GM19035 (cell line): ENCODE data around the gene FAM227A.
A peak's percentile ranks its signal among the peaks of the same experiment; 100 is the strongest.

Experiments
- ATAC-seq: cut with Tn5 transposase; IDR thresholded peaks from one replicate; pipeline ENCODE4 v1.9.1; 2021; ENCODE audit not compliant: unreplicated experiment

FAM227A gene

GRCh38 chr22:38656256-38657044, at the start of gene FAM227A, which contains the start of gene CBY1:
Gene FAM227A (minus strand): TSS chr22:38656392. CDS start chr22:38650168, 6,224 bp downstream.
Gene CBY1 (plus strand): TSS chr22:38656638. CDS start chr22:38668055, 11,417 bp downstream.
- peak; percentile 69 for ATAC-seq

DNA sequence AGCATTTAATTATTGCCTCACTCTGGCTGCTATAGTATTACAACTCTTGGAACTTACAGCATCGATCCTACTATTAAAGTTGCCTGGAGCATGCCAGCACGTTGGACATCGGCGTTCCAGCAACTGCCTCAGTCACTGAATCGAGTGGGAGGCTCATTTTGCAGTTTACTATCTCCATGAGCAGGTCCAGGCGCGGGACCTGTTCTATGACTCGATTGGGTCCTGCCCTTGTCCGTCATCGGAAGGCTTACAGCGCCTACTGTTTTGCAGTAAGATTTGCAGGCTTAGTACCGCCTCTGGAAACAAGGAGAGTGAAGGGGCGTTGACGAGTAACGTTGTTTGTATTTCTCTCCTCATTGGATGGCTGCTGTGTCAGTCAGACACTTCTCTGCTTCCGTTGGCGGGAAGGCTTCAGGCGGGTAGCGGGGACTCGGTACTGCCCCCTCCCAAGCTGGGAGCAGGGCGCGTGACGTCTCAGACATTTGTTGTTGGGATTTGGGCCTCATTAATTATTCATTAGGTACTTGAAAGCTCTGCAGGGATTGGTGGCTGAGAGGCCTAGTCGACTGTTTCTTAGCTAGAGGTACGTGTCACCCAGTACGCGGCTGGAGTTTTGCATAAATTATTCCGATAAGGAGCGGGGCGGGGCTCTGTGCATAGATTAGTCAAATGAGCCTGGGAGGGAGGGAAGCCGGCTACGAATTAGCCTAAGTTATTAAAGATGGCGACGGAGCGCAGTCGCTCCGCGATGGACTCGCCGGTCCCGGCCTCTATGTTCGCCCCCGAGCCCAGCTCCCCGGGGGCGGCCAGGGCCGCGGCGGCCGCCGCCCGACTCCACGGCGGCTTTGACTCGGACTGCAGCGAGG, 49.3 kb upstream of the FAM227A start, which contains the start of gene GTPBP1:
TSS of gene GTPBP1 (plus strand) at position 710 of the 866 bp plus-strand sequence. CDS start at position 722, 12 bp downstream.
- ATAC-seq: peak; percentile 70

DNA sequence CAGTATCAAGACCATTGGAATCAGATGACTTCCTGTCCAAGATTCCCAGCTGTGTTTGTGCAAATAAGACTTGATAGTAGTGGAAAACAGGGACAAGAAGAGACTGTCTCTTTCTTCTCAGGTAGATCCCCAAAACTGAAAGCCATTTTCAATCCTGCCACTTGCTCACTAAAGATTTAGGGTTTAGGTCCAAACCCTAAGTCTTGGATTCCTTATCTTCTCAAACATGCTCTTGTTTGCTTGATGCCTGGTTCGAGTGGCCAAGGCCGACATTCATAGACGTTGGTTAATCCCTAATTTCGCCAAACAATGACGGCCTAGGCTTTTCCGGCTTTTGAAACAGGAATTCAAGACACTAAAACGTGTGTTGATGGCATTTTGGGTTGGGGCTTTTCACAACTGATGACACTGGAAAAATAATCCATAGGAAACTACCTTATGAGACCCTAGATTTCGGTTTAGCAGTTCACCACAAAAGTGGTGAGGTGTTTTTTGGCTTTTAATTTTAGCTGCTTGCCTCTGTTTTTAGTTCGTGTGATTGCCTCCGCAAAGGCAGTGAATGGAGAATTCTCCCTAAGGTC, 48.6 kb upstream of the FAM227A start:
- no peak for ATAC-seq

DNA sequence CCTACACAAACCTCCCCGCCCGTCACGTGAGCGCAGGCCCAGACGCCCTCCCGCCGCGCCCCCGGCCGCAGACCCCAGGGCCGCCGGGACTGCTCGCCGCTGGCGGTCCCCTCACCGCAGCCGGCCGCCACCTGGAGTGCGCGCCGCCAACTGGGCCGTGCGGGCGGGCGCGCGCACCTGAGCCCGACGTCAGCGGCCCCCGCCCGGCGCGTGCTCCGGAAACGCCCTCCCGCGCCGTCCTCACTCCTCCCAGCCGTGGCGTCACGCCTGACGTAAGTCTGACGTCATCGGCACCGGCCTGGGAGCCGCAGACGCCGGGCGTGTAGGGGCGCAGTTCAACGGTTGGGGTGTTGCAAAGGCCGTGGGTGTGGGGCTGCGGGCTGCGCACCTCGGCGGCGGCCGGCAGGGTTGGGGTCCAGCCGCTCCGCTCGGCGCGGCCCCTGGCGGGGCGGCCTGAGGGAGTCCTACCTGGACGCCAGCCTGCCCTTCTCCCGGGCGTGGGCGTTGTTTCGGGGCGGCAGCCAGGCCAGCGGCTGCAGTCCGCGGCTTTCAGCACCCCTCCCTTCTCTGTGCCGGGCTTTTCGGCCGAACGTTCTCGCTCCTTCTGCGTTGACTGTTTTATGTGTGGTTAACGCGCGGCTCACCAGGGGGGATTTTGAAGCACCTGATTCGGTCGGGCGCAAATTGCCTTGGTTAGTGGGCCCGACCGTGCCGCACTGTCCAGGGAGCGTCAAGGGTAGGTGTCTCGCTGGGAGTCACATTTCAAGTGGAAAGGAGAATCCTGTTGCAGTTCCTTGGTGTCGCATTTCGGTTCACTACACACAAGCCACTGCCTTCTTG, 44.8 kb upstream of the FAM227A start, which contains the start of gene JOSD1:
TSS of gene JOSD1 (minus strand) at position 155 of the 840 bp plus-strand sequence. CDS start 956 bp downstream, outside the sequence.
- peak; percentile 44 for ATAC-seq

GRCh38 chr22:38700270-38700788, 44.1 kb upstream of the FAM227A start:
- ATAC-seq: no peak

- no peak for ATAC-seq
Measured at GRCh38 chr22:38699784-38700183, 43.6 kb upstream of the FAM227A start.

GRCh38 chr22:38699143-38699542, 43.0 kb upstream of the FAM227A start:
- ATAC-seq: no peak

GRCh38 chr22:38698407-38699094, 42.4 kb upstream of the FAM227A start:
- ATAC-seq: no peak

GRCh38 chr22:38697425-38698089, 41.4 kb upstream of the FAM227A start:
- no peak for ATAC-seq

DNA sequence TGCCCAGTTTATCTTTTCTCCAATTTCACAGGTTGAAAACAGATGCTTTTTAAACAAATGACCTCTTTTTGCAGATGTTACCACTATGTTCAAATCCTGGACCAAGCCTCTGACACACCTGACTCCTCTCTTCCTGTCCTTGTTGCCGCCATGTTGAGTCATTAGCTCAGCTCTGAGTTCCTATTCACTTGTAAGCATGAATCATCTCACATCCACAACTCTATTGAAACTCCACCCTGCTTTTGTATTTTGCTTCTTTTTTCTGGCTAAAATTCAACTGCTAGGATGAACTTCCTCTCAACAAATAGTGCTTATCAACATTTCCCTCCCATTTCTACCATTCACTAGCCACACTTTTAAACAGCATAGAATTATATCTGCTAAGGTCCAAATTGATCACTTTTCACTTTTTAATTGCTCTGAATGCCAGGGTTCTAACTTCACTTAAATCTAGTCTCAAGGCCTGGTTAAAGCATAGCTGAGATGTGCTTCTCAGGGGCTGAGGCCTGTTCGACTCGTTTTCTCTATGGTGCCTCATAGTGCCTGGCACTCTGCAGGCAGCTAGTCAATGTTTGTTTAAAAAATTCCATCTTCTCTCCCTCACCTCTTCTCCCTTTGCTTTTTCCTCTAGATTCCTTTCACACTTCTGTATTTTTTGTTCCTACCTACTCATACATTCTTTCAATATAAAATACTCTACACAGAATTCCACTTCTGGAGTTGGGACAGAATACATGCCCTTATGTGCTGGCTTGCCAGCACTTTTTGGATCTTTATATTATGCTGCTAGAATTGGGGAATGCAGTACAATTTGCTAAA, 40.6 kb upstream of the FAM227A start:
- ATAC-seq: no peak

- no peak for ATAC-seq
Measured at GRCh38 chr22:38694940-38695339, 38.7 kb upstream of the FAM227A start.

DNA sequence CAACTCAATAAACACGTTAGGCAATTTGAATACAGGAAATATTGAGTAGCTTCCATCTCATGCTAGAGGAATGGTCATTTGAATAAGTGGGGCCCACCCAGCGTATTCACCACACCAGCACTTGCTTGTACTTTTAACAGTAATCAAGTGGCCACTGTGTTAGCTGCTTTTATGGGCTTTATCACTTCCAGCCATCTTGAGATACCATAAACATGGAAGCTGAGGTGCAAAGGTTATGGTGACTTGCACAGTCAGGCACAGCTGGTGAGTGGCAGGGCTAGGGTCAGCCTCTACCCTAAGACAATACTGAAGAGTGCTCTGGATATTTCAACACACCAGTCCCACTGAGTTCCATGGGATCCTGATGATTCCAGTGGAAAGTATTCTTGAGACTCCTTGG, 37.9 kb upstream of the FAM227A start:
- ATAC-seq: no peak

DNA sequence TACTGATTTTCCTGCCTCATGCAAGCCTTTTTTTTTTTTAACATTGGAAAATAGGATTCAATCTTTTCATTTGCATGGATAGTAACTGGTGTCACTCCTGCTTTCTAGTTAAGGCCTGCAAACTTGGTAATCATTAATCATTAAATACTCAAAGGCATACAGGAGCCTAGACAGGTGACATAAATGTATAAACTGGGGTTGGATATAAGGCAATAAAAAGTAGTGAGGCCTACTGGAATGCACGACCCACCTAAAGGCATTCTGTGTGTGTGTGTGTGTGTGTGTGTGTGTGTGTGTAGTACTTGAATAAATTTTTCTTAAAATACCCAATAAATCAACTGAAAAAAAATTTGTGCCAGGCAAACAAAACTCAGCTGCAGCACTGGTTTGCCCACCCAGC, 33.5 kb upstream of the FAM227A start:
- no peak for ATAC-seq

GRCh38 chr22:38685761-38686160, 29.6 kb upstream of the FAM227A start:
- no peak for ATAC-seq

- no peak for ATAC-seq
Measured at GRCh38 chr22:38684895-38685294, 28.7 kb upstream of the FAM227A start.

DNA sequence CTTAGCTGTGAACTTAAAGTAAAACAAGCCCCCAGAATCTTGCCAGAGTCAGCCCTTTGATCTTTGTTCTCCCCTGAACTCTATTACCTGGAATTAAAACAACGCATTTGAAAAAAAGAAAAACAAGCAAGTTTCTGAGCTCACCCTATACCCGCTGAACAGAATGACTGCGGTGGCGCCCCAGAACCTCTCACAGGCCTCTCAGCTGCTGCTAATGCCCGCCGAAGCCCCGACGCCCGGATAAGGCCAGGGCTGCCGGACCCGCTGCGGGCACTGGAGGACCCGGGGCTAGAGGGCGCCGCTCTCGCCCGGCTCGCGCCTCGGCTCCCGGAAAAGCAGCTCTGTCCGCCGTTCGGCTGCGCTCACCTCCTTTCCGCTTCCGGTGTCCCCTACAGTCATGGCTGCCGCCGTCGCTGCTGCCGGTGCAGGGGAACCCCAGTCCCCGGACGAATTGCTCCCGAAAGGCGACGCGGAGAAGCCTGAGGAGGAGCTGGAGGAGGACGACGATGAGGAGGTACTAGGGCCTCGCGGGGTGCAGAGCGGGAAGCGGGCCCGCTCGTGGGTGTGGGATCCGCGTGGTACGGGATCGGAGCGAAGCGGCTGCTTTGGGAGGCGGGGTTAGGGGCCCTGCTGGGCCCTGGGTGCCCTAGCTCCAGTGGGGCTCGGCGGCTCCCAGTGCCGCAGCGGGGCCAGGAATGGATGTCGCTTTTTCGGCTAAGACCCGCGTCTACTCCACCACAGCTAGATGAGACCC, 25.6 kb upstream of the FAM227A start, which contains the start of gene TOMM22:
TSS of gene TOMM22 (plus strand) at position 376 of the 754 bp plus-strand sequence. CDS start at position 398, 22 bp downstream.
- peak; percentile 93 for ATAC-seq

DNA sequence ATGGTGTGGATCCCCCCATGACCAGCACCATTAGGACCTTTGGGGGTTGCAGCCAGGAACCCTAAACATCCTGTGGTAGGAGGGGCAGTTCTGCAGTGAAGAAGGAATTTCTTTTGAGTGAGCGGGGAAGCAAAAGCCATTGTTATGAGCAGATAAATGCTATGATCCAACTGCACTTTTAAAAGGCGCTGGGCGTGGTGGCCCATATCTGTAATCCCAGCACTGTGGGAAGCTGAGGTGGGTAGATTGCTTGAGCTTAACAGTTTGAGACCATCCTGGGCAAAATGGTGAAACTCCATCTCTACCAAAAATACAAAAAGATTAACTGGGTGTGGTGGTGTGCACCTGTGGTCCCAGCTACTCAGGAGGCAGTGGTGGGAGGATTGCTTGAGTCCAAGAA, 19.6 kb upstream of the FAM227A start:
- ATAC-seq: no peak
